Chondrocyte (in vitro differentiated cells): ENCODE results near the gene DDX54. TPM values are rescaled to one million over a fixed set of nuclear protein-coding genes. Genes with fewer than 3 reads are reported as not detected.
"Not testable (repeated sequence)": the region's sequence is repeated elsewhere in the genome, so short reads cannot be mapped to it uniquely, and the experiment has no call there.

ENCODE experiments used
- DNase-seq: peaks from one replicate; pipeline ENCODE4 v3.0.0; 2021; ENCODE audit warnings: mixed read lengths, low spot score
- H3K27ac Mint-ChIP-seq: one replicate; pipeline ENCODE4 v1.8.0; 2021; ENCODE audit warnings: mild to moderate bottlenecking, moderate library complexity, mixed read lengths; ENCODE audit not compliant: unreplicated experiment
- H3K27me3 Mint-ChIP-seq: 2 replicates; pipeline ENCODE4 v1.8.0; 2021; ENCODE audit warnings: low read depth, mixed read lengths
- H3K36me3 Mint-ChIP-seq: 2 replicates; pipeline ENCODE4 v1.8.0; 2021; ENCODE audit warnings: low read depth, mixed read lengths
- H3K4me1 Mint-ChIP-seq: 2 replicates; pipeline ENCODE4 v1.8.0; 2021; ENCODE audit warnings: low read depth, mild to moderate bottlenecking, mixed read lengths
- H3K4me3 Mint-ChIP-seq: one replicate; pipeline ENCODE4 v1.8.0; 2021; ENCODE audit warnings: mild to moderate bottlenecking, moderate library complexity, mixed read lengths; ENCODE audit not compliant: unreplicated experiment
- H3K9me3 Mint-ChIP-seq: 2 replicates; pipeline ENCODE4 v1.8.0; 2021; ENCODE audit warnings: low read depth, mixed read lengths
- CTCF ChIP-seq: fragments of 200-600 bp; sonication (generic); IDR thresholded peaks from 2 replicates; pipeline ENCODE4 v1.5.0; 2021; ENCODE audit warnings: antibody characterized with exemption, mild to moderate bottlenecking, moderate library complexity
- total RNA-seq: library from RNA; stranded (reverse); gene quantifications from 3 replicates; pipeline ENCODE4 v1.2.1, GENCODE V29; 2021

Gene DDX54
- total RNA-seq, 1 donor from 2014 or later: 44.6 TPM

- H3K9me3 Mint-ChIP-seq: peaks cover 9% of the 10 kb centered on the region
- H3K27ac Mint-ChIP-seq: no peak overlapping the region
- TF ChIP-seq CTCF: no peak
Measured at GRCh38 chr12:113142886-113143332, 42.4 kb downstream of the DDX54 start.

GRCh38 chr12:113142173-113142885 is 42.9 kb downstream of the DDX54 start:
- Mint-ChIP-seq H3K27me3 (peaks cover 12% of the 10 kb centered on the region), H3K36me3 (no peaks in the 10 kb centered on the region), H3K27ac (no peak overlapping the region), H3K4me3 (no peak overlapping the region), H3K4me1 (no peaks in the 10 kb centered on the region), H3K9me3 (peaks cover 7% of the 10 kb centered on the region)
- TF ChIP-seq CTCF: no peak
- DNase-seq: no peak

More at GRCh38 chr12:113142886-113143332, 42.4 kb downstream of the DDX54 start:
- no peak for DNase-seq
- Mint-ChIP-seq H3K4me1 (no peaks in the 10 kb centered on the region), H3K27me3 (peaks cover 15% of the 10 kb centered on the region), H3K4me3 (no peak overlapping the region), H3K36me3 (no peaks in the 10 kb centered on the region)

GRCh38 chr12:113141716-113142115 is 43.6 kb downstream of the DDX54 start:
- not testable (repeated sequence) for H3K9me3 Mint-ChIP-seq, H3K4me3 Mint-ChIP-seq, H3K4me1 Mint-ChIP-seq, DNase-seq, H3K27ac Mint-ChIP-seq, H3K36me3 Mint-ChIP-seq
- H3K27me3 Mint-ChIP-seq: peaks cover 12% of the 10 kb centered on the region

GRCh38 chr12:113140706-113141105 is 44.6 kb downstream of the DDX54 start:
- H3K9me3 Mint-ChIP-seq: no peaks in the 10 kb centered on the region
- peaks cover 21% of the 10 kb centered on the region for H3K27me3 Mint-ChIP-seq
- no peak for DNase-seq
- no peak overlapping the region for H3K27ac Mint-ChIP-seq
- no peak for TF ChIP-seq CTCF
- H3K4me3 Mint-ChIP-seq: no peak overlapping the region
- no peaks in the 10 kb centered on the region for H3K4me1 Mint-ChIP-seq
- no peaks in the 10 kb centered on the region for H3K36me3 Mint-ChIP-seq

- no peak for TF ChIP-seq CTCF
- Mint-ChIP-seq H3K36me3 (no peaks in the 10 kb centered on the region), H3K27me3 (peaks cover 25% of the 10 kb centered on the region), H3K4me1 (no peaks in the 10 kb centered on the region), H3K9me3 (no peaks in the 10 kb centered on the region), H3K27ac (no peak overlapping the region), H3K4me3 (no peak overlapping the region)
- DNase-seq: peak; percentile 49
Measured at GRCh38 chr12:113138826-113139225, 46.5 kb downstream of the DDX54 start.
